CD4-positive, CD25-positive, alpha-beta regulatory T cell (primary cell): ENCODE measurements around the gene VSIG2. TPM values are rescaled to one million over a fixed set of nuclear protein-coding genes. Genes with fewer than 3 reads are reported as not detected.
A peak's percentile ranks its signal among the peaks of the same experiment; 100 is the strongest.

Source experiments
- ATAC-seq, 2 donors: fragments of 150-1000 bp; cut with Tn5 transposase; one replicate each; pipeline ENCODE4 v1.10.0; 2021; ENCODE audit warnings: low read depth in 2 of 2, moderate number of reproducible peaks in 2 of 2, moderate library complexity in 1 of 2
- DNase-seq, 3 donors: peaks; one replicate each; pipeline versions ENCODE4 v3.0.0 to v3.0.0-alpha.2; 2012 to 2022; ENCODE audit warnings: mixed read lengths in 1 of 3
- H3K27ac ChIP-seq: one replicate; pipeline ENCODE4 v1.7.0; 2013; ENCODE audit warnings: mild to moderate bottlenecking, low read length; ENCODE audit not compliant: insufficient read depth, poor library complexity, severe bottlenecking
- H3K27me3 ChIP-seq: one replicate; pipeline ENCODE4 v1.7.0; 2013; ENCODE audit warnings: low read length; ENCODE audit not compliant: control insufficient read depth, insufficient read depth
- H3K36me3 ChIP-seq: one replicate; pipeline ENCODE4 v1.7.0; 2013; ENCODE audit warnings: mild to moderate bottlenecking, low read length, moderate library complexity; ENCODE audit not compliant: control insufficient read depth, insufficient read depth
- H3K4me1 ChIP-seq: 2 replicates; pipeline ENCODE4 v1.7.0; 2013; ENCODE audit warnings: mild to moderate bottlenecking, low read length; ENCODE audit not compliant: insufficient read depth, control insufficient read depth, poor library complexity, severe bottlenecking
- H3K4me3 ChIP-seq: one replicate; pipeline ENCODE4 v1.7.0; 2013; ENCODE audit warnings: low read depth, mild to moderate bottlenecking, low read length, moderate library complexity
- H3K9me3 ChIP-seq, 2 experiments: 1 replicate in 1 of 2; 2 replicates in 1 of 2; pipeline ENCODE4 v1.7.0; 2013; ENCODE audit warnings: low read length in 2 of 2, mild to moderate bottlenecking in 1 of 2, moderate library complexity in 1 of 2; ENCODE audit not compliant: control insufficient read depth in 2 of 2
- H3K27ac Mint-ChIP-seq, 3 donors: one replicate each; pipeline ENCODE4 v1.8.0; 2020 to 2022; ENCODE audit warnings: mild to moderate bottlenecking in 3 of 3, mixed read lengths in 3 of 3, moderate library complexity in 2 of 3
- H3K27me3 Mint-ChIP-seq: one replicate; pipeline ENCODE4 v1.8.0; 2022; ENCODE audit warnings: mild to moderate bottlenecking, mixed read lengths
- H3K36me3 Mint-ChIP-seq: one replicate; pipeline ENCODE4 v1.8.0; 2020; ENCODE audit warnings: mixed read lengths
- H3K4me1 Mint-ChIP-seq, 4 donors: one replicate each; pipeline ENCODE4 v1.8.0; 2020 to 2022; ENCODE audit warnings: mixed read lengths in 4 of 4, mild to moderate bottlenecking in 1 of 4
- H3K4me3 Mint-ChIP-seq, 4 donors: one replicate each; pipeline ENCODE4 v1.8.0; 2020 to 2022; ENCODE audit warnings: mild to moderate bottlenecking in 4 of 4, mixed read lengths in 4 of 4, moderate library complexity in 3 of 4
- H3K9me3 Mint-ChIP-seq, 7 donors: one replicate each; pipeline ENCODE4 v1.8.0; 2020 to 2022; ENCODE audit warnings: mixed read lengths in 7 of 7, mild to moderate bottlenecking in 3 of 7, moderate library complexity in 2 of 7
- polyA plus RNA-seq, 4 donors: library from polyadenylated mRNA; unstranded; fragments of 300-500 nt; fragmentation: Illumina TruSeq; gene quantifications; one replicate each; pipeline ENCODE4 v1.2.3, GENCODE V29; 2021
- total RNA-seq: library from RNA; stranded (reverse); gene quantifications from one replicate; pipeline ENCODE4 v1.2.3, GENCODE V29; 2022

Gene VSIG2
- total and polyA plus RNA-seq, 5 donors from 2014 or later = 0.44 to 3.9 (median 0.75) TPM

GRCh38 chr11:124762105-124762623 lies 10.1 kb upstream of the VSIG2 start, which contains the start of gene ESAM:
TSS of gene ESAM (minus strand) at chr11:124762290. CDS start at chr11:124762154, 136 bp downstream.
- Mint-ChIP-seq H3K27me3 (peaks cover 54% of the 10 kb centered on the region), H3K4me3 (peak within 1 kb of the TSS; percentile 88 to 97 (median 96)), H3K9me3 (peaks cover 0 to 2% (median 0%) of the 10 kb centered on the region in 7 donors), H3K27ac (peak within 1 kb of the TSS in 1 of 3 donors; percentile 88), H3K36me3 (peaks cover 3% of the 10 kb centered on the region), H3K4me1 (peaks cover 0 to 41% (median 10%) of the 10 kb centered on the region in 4 donors)
- H3K9me3 ChIP-seq = no peaks in the 10 kb centered on the region
- H3K4me3 ChIP-seq = peak within 1 kb of the TSS; percentile 62
- no peak within 1 kb of the TSS for H3K27ac ChIP-seq
- H3K27me3 ChIP-seq = peaks cover 12% of the 10 kb centered on the region
- peaks cover 48% of the 10 kb centered on the region for H3K4me1 ChIP-seq
- DNase-seq = peak; percentile 57 to 68 (median 65)
- ATAC-seq = peak; percentile 57 to 62
- no peaks in the 10 kb centered on the region for H3K36me3 ChIP-seq

- no peak for ATAC-seq
- Histone ChIP-seq H3K4me3 (no peak overlapping the region), H3K4me1 (peaks cover 48% of the 10 kb centered on the region), H3K9me3 (no peaks in the 10 kb centered on the region), H3K27ac (no peak overlapping the region), H3K27me3 (peaks cover 12% of the 10 kb centered on the region), H3K36me3 (no peaks in the 10 kb centered on the region)
- Mint-ChIP-seq H3K9me3 (peaks cover 0 to 2% (median 0%) of the 10 kb centered on the region in 7 donors), H3K4me1 (peaks cover 0 to 41% (median 10%) of the 10 kb centered on the region in 4 donors), H3K4me3 (peak overlapping the region; percentile 68 to 88 (median 72)), H3K36me3 (peaks cover 3% of the 10 kb centered on the region), H3K27ac (no peak overlapping the region), H3K27me3 (peaks cover 61% of the 10 kb centered on the region)
- no peak for DNase-seq
Measured at GRCh38 chr11:124761301-124762104, 9.4 kb upstream of the VSIG2 start.

- Histone ChIP-seq H3K36me3 (no peaks in the 10 kb centered on the region), H3K9me3 (no peaks in the 10 kb centered on the region), H3K27ac (no peak overlapping the region), H3K4me3 (no peak overlapping the region), H3K4me1 (peaks cover 48% of the 10 kb centered on the region), H3K27me3 (peaks cover 12% of the 10 kb centered on the region)
- no peak for DNase-seq
- H3K4me3 Mint-ChIP-seq = peak overlapping the region in 2 of 4 donors; percentile 23 to 88
- no peak for ATAC-seq
- H3K27me3 Mint-ChIP-seq = peaks cover 66% of the 10 kb centered on the region
- peaks cover 3% of the 10 kb centered on the region for H3K36me3 Mint-ChIP-seq
- H3K27ac Mint-ChIP-seq = peak overlapping the region in 1 of 3 donors; percentile 74
- H3K9me3 Mint-ChIP-seq = peaks cover 0 to 2% (median 0%) of the 10 kb centered on the region in 7 donors
- H3K4me1 Mint-ChIP-seq = peaks cover 0 to 41% (median 10%) of the 10 kb centered on the region in 4 donors
Measured at GRCh38 chr11:124760806-124761205, 8.8 kb upstream of the VSIG2 start.

- Histone ChIP-seq H3K4me1 (peaks cover 48% of the 10 kb centered on the region), H3K27me3 (peaks cover 12% of the 10 kb centered on the region), H3K9me3 (no peaks in the 10 kb centered on the region), H3K4me3 (no peak overlapping the region), H3K36me3 (no peaks in the 10 kb centered on the region), H3K27ac (no peak overlapping the region)
- H3K4me1 Mint-ChIP-seq = peaks cover 0 to 41% (median 10%) of the 10 kb centered on the region in 4 donors
- no peak for ATAC-seq
- no peak for DNase-seq
- H3K27ac Mint-ChIP-seq = peak overlapping the region in 1 of 3 donors; percentile 74
- H3K9me3 Mint-ChIP-seq = peaks cover 0 to 2% (median 0%) of the 10 kb centered on the region in 7 donors
- peak overlapping the region in 3 of 4 donors; percentile 11 to 88 (median 60) for H3K4me3 Mint-ChIP-seq
- H3K27me3 Mint-ChIP-seq = peaks cover 66% of the 10 kb centered on the region
- peaks cover 3% of the 10 kb centered on the region for H3K36me3 Mint-ChIP-seq
Measured at GRCh38 chr11:124760205-124760652, 8.2 kb upstream of the VSIG2 start.

GRCh38 chr11:124759266-124760204 lies 7.5 kb upstream of the VSIG2 start:
- H3K27ac Mint-ChIP-seq = no peak overlapping the region
- peaks cover 0 to 41% (median 10%) of the 10 kb centered on the region in 4 donors for H3K4me1 Mint-ChIP-seq
- peaks cover 12% of the 10 kb centered on the region for H3K27me3 ChIP-seq
- no peak overlapping the region for H3K27ac ChIP-seq
- peaks cover 48% of the 10 kb centered on the region for H3K4me1 ChIP-seq
- H3K4me3 ChIP-seq = no peak overlapping the region
- DNase-seq (no peak), ATAC-seq (no peak)
- H3K27me3 Mint-ChIP-seq = peaks cover 66% of the 10 kb centered on the region
- H3K36me3 Mint-ChIP-seq = peaks cover 1% of the 10 kb centered on the region
- peaks cover 0 to 2% (median 0%) of the 10 kb centered on the region in 7 donors for H3K9me3 Mint-ChIP-seq
- H3K9me3 ChIP-seq = no peaks in the 10 kb centered on the region
- no peaks in the 10 kb centered on the region for H3K36me3 ChIP-seq
- H3K4me3 Mint-ChIP-seq = peak overlapping the region in 3 of 4 donors; percentile 12 to 88 (median 60)

- no peaks in the 10 kb centered on the region for H3K36me3 ChIP-seq
- H3K9me3 ChIP-seq = no peaks in the 10 kb centered on the region
- peak; percentile 58 to 70 for ATAC-seq
- peak; percentile 42 to 72 (median 54) for DNase-seq
- H3K27me3 ChIP-seq = peaks cover 12% of the 10 kb centered on the region
- H3K27ac Mint-ChIP-seq = peak overlapping the region in 1 of 3 donors; percentile 33
- no peak overlapping the region for H3K4me3 ChIP-seq
- H3K4me1 ChIP-seq = peaks cover 48% of the 10 kb centered on the region
- no peaks in the 10 kb centered on the region for H3K36me3 Mint-ChIP-seq
- peak overlapping the region; percentile 58 to 80 (median 62) for H3K4me3 Mint-ChIP-seq
- H3K9me3 Mint-ChIP-seq = peaks cover 0 to 2% (median 0%) of the 10 kb centered on the region in 7 donors
- peaks cover 67% of the 10 kb centered on the region for H3K27me3 Mint-ChIP-seq
- peaks cover 0 to 41% (median 10%) of the 10 kb centered on the region in 4 donors for H3K4me1 Mint-ChIP-seq
- H3K27ac ChIP-seq = no peak overlapping the region
Measured at GRCh38 chr11:124758355-124759265, 6.6 kb upstream of the VSIG2 start.
